SW480 (cell line): ENCODE measurements around the gene MPDZ.

Source experiments
- DNase-seq: peaks from one replicate; pipeline ENCODE4 v3.0.0-alpha.2; 2016; ENCODE audit warnings: low spot score

Gene MPDZ

GRCh38 chr9:13137426-13137825, 142.1 kb downstream of the MPDZ start:
- DNase-seq, result no peak

DNA sequence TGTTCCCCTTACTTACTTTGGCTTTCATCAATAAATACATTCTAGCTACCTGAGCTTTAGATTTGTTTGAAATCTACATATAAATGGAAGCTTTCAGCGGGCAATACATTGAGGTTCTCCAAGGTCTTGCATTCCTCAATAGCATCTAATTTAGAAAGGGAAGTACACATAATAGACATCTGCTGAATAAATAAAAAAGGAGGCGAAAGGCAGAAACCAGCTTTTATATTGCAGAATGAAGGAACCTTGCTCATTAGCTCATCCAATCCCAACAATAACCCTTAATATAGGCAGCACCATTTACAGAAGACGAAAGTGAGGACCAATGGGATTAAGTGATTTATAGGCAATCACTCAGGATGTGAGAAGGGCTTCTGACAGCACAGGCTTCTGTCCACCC, 147.5 kb downstream of the MPDZ start:
- DNase-seq, result no peak

DNA sequence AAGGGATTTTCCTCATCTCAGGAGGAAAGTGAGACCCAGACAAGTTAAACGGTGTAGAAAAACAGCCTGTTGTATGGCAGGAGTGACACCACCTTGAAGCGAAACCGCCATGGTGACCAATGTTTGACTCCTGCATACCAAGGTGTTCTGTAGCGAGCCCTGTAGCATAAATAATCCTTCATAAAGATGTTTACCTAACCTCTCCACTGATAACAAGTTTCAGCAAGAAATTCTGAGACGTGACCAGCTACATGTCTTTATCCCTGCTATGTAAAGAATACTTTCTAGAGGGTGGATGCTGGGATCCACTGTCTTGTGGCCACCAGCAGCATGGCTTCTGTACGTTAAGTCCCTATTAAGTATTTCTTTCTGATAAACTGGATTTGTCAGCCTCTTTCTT, 148.1 kb downstream of the MPDZ start:
- DNase-seq, result no peak

GRCh38 chr9:13128266-13128860, 151.1 kb downstream of the MPDZ start:
- DNase-seq, result no peak

DNA sequence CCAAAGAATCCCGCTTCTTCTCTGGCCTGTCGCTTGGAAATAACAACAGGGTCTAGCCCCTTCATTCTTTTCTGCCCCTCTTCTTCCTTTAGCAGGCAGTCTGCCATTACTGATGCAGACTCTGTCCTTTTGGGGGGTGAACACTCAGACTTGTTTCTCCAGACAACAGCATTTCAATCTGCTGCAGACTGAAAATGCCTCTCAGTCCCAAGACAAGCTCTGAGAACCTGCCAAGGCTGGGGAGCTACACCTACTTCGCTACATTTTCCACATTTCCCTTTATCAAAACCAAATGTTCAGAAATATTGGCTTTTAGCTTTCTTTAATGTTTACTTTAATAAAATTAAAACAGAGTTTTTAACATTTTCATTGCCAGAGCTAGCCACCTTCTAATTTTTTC, 152.4 kb downstream of the MPDZ start:
- DNase-seq, result no peak

- no peak for DNase-seq
These were observed 154.2 kb downstream of the MPDZ start for GRCh38 chr9:13125261-13125660.

GRCh38 chr9:13122756-13123369, 156.6 kb downstream of the MPDZ start:
- no peak for DNase-seq

DNA sequence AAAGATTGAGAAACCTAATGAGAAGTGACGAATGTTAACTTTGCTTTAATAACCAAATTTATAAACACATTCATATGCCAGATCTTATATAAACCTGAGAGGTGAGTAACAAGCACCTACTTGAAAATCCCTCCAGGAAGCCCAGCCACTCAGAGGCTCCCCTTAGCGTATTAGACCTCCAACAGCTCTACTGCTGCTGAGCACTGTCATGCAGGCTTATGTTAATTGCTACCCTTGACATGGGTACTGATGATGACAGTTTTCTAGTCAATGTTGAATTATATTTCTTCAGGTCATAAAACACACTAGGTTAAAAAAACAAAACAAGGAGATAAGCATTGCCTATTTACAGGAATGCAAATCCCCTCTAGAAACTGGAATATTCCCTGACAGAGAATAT, 161.2 kb downstream of the MPDZ start:
- DNase-seq, result no peak

- DNase-seq, result no peak
These were observed 163.2 kb downstream of the MPDZ start for GRCh38 chr9:13116292-13116691.

- DNase-seq, result no peak
These were observed 165.7 kb downstream of the MPDZ start for GRCh38 chr9:13113751-13114150.

- DNase-seq, result no peak
These were observed 166.3 kb downstream of the MPDZ start for GRCh38 chr9:13113216-13113615.

GRCh38 chr9:13111778-13112177, 167.7 kb downstream of the MPDZ start:
- no peak for DNase-seq

DNA sequence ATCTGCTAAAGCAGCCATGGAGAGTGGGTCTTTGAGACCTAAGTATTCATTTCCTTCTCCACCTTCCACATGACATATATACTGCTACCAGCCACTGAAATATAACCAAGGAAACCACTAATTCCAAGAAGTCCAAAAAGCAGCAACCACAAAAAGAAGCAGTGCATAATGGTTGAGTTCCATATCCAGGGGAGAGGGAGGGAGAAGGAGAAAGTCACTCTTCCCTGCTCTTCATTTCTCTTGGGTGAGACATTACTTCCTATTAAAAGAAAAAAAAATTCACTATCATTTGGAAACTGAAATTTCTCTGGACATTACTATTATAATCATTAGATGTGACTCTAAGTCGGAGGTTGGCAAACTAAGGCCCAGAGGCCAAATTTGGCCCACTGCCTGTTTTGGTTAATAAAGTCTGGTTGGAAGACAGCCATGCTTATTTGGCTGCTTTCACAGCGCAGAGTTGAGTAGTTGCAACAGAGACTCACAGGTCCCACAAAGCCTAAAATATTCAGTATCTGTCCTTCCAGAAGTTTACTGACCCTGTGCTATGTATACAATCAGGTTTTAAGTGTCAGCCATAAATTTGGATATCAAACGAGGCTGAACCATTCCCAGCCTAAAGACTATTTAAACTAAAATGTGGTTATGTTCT, 168.6 kb downstream of the MPDZ start:
- no peak for DNase-seq

DNA sequence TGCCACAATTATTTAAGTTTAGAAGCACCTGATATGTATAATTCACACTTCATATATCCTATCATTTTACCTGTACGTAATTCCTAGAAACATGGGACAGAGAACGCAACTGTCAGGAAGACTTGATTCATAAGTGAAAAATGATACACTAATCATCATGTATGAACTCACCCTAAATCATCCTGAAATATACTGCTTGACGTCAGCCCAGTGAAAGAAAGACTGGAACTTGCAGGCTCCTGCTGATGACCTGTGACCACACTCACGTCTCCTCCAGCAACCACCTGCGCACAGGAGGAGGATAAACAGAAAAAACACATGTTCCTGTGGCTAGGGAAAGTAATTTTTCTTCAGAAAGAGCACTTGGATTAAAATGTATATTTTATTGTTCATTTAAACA, 169.7 kb downstream of the MPDZ start:
- DNase-seq, result no peak

- DNase-seq, result no peak
These were observed 172.5 kb downstream of the MPDZ start for GRCh38 chr9:13107008-13107407.

GRCh38 chr9:13100914-13101572, 178.4 kb downstream of the MPDZ start:
- no peak for DNase-seq

DNA sequence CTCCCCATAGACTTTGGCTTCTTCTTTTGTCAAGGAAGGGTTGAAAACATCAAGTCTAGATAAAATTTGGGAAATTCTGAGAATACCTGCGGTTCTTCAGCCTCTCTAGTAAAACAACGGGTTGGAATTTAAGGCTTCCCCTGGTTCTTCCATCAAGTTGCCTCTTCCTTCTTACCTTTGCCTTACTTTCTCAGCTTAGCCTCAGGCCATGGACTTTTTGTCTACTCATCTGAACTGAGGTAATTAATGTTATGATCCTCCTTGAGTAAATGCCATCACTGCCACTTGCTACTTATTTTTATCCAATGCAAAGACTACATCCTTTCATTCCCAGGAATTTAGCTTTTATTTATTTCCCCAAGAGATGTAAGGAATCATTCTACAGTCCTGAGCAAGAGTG, 184.4 kb downstream of the MPDZ start:
- DNase-seq, result no peak

- no peak for DNase-seq
These were observed 188.9 kb downstream of the MPDZ start for GRCh38 chr9:13090628-13091027.

GRCh38 chr9:13089666-13090065, 189.8 kb downstream of the MPDZ start:
- no peak for DNase-seq

DNA sequence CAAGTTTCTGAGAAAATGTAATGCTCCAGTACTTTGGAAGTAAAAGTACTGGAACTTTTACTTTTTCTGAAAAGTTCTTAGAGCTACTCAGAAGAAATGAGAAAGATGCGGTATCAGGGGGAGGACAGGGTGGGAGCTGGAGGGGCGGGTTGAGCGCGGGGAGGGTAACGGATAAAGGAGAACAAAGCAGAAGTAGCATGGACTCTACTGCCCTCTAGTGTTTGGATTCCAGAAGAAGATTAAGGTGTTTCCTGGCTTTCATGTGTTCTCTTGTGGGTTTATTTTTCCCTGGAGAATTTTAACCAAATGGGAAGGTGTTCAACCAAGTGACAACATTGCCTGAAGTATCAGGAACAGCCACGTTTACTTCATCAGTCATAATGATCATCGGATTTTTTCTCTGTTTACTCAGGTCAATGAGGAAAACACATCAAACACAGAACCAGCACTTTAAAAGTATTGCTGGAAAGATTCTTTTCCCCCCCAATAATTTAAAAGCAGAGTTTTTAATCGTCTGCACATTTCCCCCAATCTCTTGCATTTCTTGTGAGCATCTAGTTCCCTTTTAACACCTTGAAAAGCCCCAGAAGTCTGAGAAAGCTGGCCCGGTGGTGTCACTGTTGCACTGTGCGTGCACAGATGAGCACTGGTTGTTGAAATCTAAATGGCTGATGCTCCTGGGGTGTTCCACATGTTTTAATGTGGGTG, 190.6 kb downstream of the MPDZ start:
- DNase-seq, result peak; percentile 45

DNA sequence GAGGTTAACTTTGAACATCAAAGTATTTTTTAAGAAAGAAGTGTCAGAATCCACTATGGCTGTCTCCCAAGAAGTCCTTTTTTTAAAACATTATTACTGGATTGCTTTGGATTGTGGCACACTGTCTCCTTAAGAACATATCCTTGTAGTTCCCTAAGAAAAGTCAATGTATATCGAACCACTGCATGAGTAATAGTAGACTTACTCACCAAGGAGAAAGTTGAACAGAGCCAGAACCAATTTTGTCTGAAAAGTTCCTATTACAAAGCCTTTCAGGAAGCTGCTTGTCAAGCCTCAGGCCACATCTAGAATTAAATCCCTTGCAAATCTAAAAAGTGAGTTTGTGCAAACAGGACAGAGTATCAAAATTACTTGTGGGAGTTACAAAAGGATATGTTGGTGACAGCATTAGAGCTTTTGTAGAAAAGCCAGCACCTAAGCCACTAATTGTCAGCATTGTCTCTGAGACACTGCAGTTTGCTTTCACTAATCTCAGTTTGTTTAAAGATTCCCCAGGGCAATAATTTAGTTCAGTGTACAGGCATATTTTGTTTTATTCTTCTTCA, 195.4 kb downstream of the MPDZ start:
- DNase-seq, result no peak

DNA sequence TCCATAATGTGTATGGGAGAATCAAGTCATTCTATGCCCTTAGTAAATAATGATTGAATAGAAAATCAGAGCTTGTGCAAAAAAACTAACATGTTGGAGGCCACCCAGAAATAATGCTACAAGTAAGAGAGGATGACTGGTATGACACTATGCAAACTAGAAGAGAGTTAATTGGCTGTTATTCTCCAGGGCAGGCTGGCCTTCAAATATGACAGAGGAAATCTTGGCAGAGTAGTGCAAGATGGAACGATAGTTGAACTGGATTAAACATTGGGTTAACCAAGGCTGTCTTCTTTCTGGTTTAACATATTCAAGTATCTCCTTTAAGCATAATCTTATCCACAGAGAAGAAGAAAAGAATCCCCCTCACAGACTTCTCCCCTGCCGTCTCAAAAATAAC, 196.1 kb downstream of the MPDZ start:
- DNase-seq, result no peak
